GM18520 (cell line): ENCODE measurements around the gene LSM14A.

Experiments used
- ATAC-seq: cut with Tn5 transposase; IDR thresholded peaks from one replicate; pipeline ENCODE4 v1.9.1; 2021; ENCODE audit not compliant: unreplicated experiment

The LSM14A gene

GRCh38 chr19:34278783-34279182 lies 106.5 kb downstream of the LSM14A start:
- ATAC-seq: no peak
